ENCODE results near the gene ZNF646.
"Not testable (repeated sequence)": the region's sequence is repeated elsewhere in the genome, so short reads cannot be mapped to it uniquely, and the experiment has no call there.

The ZNF646 gene

GRCh38 chr16:31094088-31094423, 19.8 kb downstream of the ZNF646 start:
- no peak for TF ChIP-seq CTCF (IDR thresholded peaks at IDR 0.05; ENCODE audit: low read depth, low read length)
- no peak for TF ChIP-seq EZH2phosphoT487 (IDR thresholded peaks at IDR 0.05; ENCODE audit: low read depth)
- H3K4me2 ChIP-seq (ENCODE audit: low read length): peak overlapping the region; percentile 80
- H3K4me1 ChIP-seq (ENCODE audit: low read length): peaks cover 12% of the 10 kb centered on the region
- peak overlapping the region; percentile 85 for H3K4me3 ChIP-seq (ENCODE audit: low read length)
- peak overlapping the region; percentile 85 for H3K9ac ChIP-seq (ENCODE audit: low read length)
- H3K79me2 ChIP-seq (ENCODE audit: low read length): peaks cover 39% of the 10 kb centered on the region
- peaks cover 11% of the 10 kb centered on the region for H3K36me3 ChIP-seq (replicated peaks; ENCODE audit: low read depth, low read length)
- no peaks in the 10 kb centered on the region for H3K9me3 ChIP-seq (ENCODE audit: insufficient read depth, low read length)
- H3K27me3 ChIP-seq (ENCODE audit: low read depth, low read length): no peaks in the 10 kb centered on the region
- H3K27ac ChIP-seq (ENCODE audit: low read length): peak overlapping the region; percentile 71
- peak overlapping the region; percentile 96; the same call in 1 of the 2 replicates for H2AFZ ChIP-seq (ENCODE audit: low read depth, low read length)
- H4K20me1 ChIP-seq (ENCODE audit: insufficient read depth, low read length): 0 out of 2 replicates have a peak, but pooled peaks cover 4% of the 10 kb centered on the region

DNA sequence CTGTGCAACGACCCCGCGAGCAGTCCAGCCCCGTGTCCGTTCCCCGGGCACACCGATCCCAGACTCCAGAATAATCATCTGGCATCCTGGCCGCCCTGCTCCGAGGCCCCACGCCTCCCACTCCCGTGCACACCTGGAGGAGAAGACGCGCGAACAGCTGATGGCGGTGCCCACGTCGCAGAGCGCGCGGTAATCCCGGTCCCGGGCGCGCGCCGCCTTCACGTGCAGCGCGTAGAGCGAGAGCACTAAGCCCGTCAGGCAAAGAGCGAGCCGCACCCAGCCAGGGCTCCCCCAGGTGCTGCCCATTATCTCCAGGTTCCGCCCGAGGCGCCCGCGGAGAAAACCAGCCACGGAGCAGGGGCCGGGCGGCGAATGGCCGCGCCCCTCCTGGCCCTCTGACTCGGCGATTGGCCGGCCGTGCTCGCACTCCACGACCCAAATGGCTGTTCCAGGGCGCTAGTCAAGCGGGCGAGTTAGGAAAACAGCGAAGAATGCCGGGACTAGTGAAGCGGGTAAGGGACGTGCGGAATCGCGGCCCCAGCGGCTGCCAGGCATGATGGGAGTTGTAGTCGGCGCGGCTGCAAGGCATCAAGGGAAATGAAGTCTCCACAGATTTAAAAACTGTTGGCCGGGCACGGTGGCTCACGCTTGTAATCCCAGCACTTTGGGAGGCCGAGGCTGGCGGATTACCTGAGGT, 20.4 kb downstream of the ZNF646 start, which contains the start of gene VKORC1:
Gene VKORC1 (minus strand): TSS at position 374 of the 697 bp plus-strand sequence. CDS start 68 bp downstream, at position 306.
- H3K9ac ChIP-seq (ENCODE audit: low read length): peak within 1 kb of the TSS; percentile 85
- H4K20me1 ChIP-seq (ENCODE audit: insufficient read depth, low read length): 0 out of 2 replicates have a peak, but pooled peaks cover 4% of the 10 kb centered on the region
- H3K27me3 ChIP-seq (ENCODE audit: low read depth, low read length): no peaks in the 10 kb centered on the region
- TF ChIP-seq EZH2phosphoT487 (IDR thresholded peaks at IDR 0.05; ENCODE audit: low read depth) (no peak), CTCF (IDR thresholded peaks at IDR 0.05; ENCODE audit: low read depth, low read length) (no peak)
- H2AFZ ChIP-seq (ENCODE audit: low read depth, low read length): peak within 1 kb of the TSS; percentile 96
- peaks cover 39% of the 10 kb centered on the region for H3K79me2 ChIP-seq (ENCODE audit: low read length)
- no peaks in the 10 kb centered on the region for H3K9me3 ChIP-seq (ENCODE audit: insufficient read depth, low read length)
- peak within 1 kb of the TSS; percentile 80 for H3K4me2 ChIP-seq (ENCODE audit: low read length)
- peaks cover 12% of the 10 kb centered on the region for H3K4me1 ChIP-seq (ENCODE audit: low read length)
- peaks cover 11% of the 10 kb centered on the region for H3K36me3 ChIP-seq (replicated peaks; ENCODE audit: low read depth, low read length)
- H3K27ac ChIP-seq (ENCODE audit: low read length): peak within 1 kb of the TSS; percentile 71
- H3K4me3 ChIP-seq (ENCODE audit: low read length): peak within 1 kb of the TSS; percentile 85

DNA sequence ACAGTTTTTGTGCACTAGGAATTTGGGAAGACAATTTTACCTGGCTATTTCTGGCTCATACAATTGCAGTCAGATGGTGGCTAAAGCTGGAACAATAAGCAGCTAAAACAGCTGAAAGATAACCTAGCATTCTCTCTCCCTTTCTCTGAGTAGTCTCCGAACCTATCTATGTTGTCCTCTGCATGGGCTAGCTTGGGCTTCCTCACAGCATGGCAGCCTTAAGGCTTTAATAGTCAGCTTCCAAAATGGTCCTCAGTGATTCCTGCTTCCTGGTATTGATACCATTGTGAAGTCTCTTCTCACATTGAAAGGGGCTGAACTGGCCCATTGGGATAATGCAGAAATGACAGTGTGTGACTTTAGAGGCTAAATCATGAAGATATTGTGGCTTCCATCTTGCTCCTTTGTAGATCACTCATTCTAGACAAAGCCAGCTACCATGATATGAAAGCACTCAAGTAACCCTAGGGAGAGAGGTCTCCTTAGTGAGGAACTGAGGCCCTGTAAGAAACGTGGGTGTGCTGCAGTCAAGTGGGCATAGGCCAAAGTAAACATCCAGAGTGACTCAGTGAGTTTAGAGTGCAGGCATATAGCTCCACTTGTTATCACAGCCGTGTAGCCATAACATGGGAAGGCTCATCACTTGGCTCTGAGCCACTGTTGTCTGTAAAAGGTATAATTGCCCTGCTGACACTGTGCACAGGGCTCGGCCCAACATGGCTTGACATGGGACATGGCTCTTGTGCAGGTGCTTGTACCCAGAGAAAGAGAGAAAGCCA, 25.8 kb downstream of the ZNF646 start:
- Histone ChIP-seq H4K20me1 (ENCODE audit: insufficient read depth, low read length) (no peaks in the 10 kb centered on the region), H2AFZ (ENCODE audit: low read depth, low read length) (no peak overlapping the region), H3K27me3 (ENCODE audit: low read depth, low read length) (no peaks in the 10 kb centered on the region), H3K36me3 (replicated peaks; ENCODE audit: low read depth, low read length) (no peaks in the 10 kb centered on the region), H3K9me3 (ENCODE audit: insufficient read depth, low read length) (no peaks in the 10 kb centered on the region), H3K9ac (ENCODE audit: low read length) (no peak overlapping the region), H3K79me2 (ENCODE audit: low read length) (no peaks in the 10 kb centered on the region), H3K4me2 (ENCODE audit: low read length) (no peak overlapping the region), H3K4me3 (ENCODE audit: low read length) (no peak overlapping the region), H3K4me1 (ENCODE audit: low read length) (peaks cover 8% of the 10 kb centered on the region), H3K27ac (ENCODE audit: low read length) (no peak overlapping the region)
- TF ChIP-seq EZH2phosphoT487 (IDR thresholded peaks at IDR 0.05; ENCODE audit: low read depth) (no peak), CTCF (IDR thresholded peaks at IDR 0.05; ENCODE audit: low read depth, low read length) (no peak)

DNA sequence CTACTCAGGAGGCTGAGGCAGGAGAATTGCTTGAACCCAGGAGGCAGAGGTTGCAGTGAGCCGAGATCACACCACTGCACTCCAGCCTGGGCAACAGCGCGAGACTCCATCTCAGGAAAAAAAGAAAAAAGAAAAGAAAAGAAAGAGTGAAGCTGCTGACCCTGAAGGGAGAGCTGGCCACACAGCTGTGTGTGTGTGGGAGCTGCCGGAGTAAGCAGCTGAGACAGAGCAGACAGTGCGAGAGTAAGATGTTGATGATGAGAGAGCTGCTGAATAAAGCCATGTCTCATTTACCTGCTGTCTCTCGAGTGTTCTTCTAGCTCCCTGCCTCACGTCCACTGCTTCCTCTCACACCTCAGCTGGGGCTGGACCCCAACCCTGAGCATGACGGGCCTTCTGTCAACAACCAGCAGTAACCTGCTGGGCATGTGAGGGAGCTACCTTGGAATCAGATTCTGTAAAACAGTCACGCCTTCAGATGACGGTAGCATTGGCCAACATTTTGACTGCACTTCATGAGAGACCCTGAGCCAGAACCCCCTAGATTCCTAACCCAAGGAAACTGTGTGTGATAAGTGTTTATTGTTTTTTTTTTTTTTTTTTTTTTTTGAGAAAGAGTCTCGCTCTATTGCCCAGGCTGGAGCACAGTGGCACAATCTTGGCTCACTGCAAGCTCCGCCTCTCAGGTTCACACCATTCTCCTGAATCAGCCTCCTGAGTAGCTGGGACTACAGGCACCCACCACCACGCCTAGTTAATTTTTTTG, 26.8 kb downstream of the ZNF646 start:
- not testable (repeated sequence) for H3K4me1 ChIP-seq (ENCODE audit: low read length); H4K20me1 ChIP-seq (ENCODE audit: insufficient read depth, low read length); H3K4me2 ChIP-seq (ENCODE audit: low read length); H3K27ac ChIP-seq (ENCODE audit: low read length); H3K4me3 ChIP-seq (ENCODE audit: low read length); H3K9me3 ChIP-seq (ENCODE audit: insufficient read depth, low read length); H3K36me3 ChIP-seq (replicated peaks; ENCODE audit: low read depth, low read length); H2AFZ ChIP-seq (ENCODE audit: low read depth, low read length); H3K79me2 ChIP-seq (ENCODE audit: low read length); H3K9ac ChIP-seq (ENCODE audit: low read length); H3K27me3 ChIP-seq (ENCODE audit: low read depth, low read length)

Data from OCI-LY3 (cell line).